HepG2 (cell line): ENCODE measurements around the gene TMCO4. TPM values are rescaled to one million over a fixed set of nuclear protein-coding genes. Genes with fewer than 3 reads are reported as not detected.

ENCODE experiments used
- ATAC-seq: fragments of 200-7000 bp; cut with Tn5 transposase; 3 replicates; pipeline ENCODE4 v1.9.1; 2020; ENCODE audit warnings: mild to moderate bottlenecking, moderate library complexity
- BruUV-seq: library from RNA; stranded (reverse); fragments of 400-500 nt; replicated peaks from 2 replicates; lab custom pipeline; 2021; lab: Mats Ljungman, UMichigan
- CTCF ChIA-PET: fragments of 300-600 bp; formaldehyde crosslinking; extraction: SDS; loops from one replicate; lab custom pipeline; 2021; ENCODE audit warnings: low total read pairs, inconsistent platforms, low intra/inter-chr PET ratio; lab: Yijun Ruan, JAX
- POLR2A ChIA-PET: fragments of 350-600 bp; sonication (Branson Sonifier 250); formaldehyde crosslinking; loops from one replicate; lab custom pipeline; 2020; ENCODE audit warnings: antibody characterized with exemption, inconsistent platforms; lab: Yijun Ruan, JAX
- DNase-seq: peaks from one replicate; pipeline ENCODE4 v3.0.0-alpha.2; 2015; ENCODE audit warnings: low spot score
- FAIRE-seq: peaks from 3 replicates; lab custom pipeline; 2011; peaks lifted over from hg19 to GRCh38; lab: Jason Lieb, UNC
- H2AFZ ChIP-seq: one replicate; pipeline ENCODE4 v1.6.1; 2011; ENCODE audit warnings: low read length, inconsistent platforms
- H3K27ac ChIP-seq: fragments of 300-600 bp; 3 replicates; pipeline ENCODE4 v1.8.0; 2011; ENCODE audit warnings: mixed run types, mild to moderate bottlenecking, mixed read lengths, low read length, inconsistent platforms; ENCODE audit not compliant: insufficient read depth; ENCODE audit errors: extremely low read length
- H3K27me3 ChIP-seq, 2 experiments: fragments of 200-600 bp in 1 of 2; 2 replicates in 1 of 2; 3 replicates in 1 of 2; pipeline versions ENCODE4 v1.6.0 to v1.8.0; 2011; ENCODE audit warnings: low read length in 2 of 2, mild to moderate bottlenecking in 2 of 2, moderate library complexity in 2 of 2, inconsistent platforms in 1 of 2; ENCODE audit not compliant: insufficient read depth in 2 of 2, control insufficient read depth in 1 of 2
- H3K36me3 ChIP-seq, 2 experiments: fragments of 200-600 bp in 1 of 2; replicated peaks in 1 of 2; 2 replicates in 1 of 2; 3 replicates in 1 of 2; pipeline versions ENCODE4 v1.5.1 to v1.8.0; 2011; ENCODE audit warnings: low read length in 2 of 2, inconsistent platforms in 1 of 2; ENCODE audit not compliant: insufficient read depth in 2 of 2, control insufficient read depth in 1 of 2
- H3K4me1 ChIP-seq: 2 replicates; pipeline ENCODE4 v1.5.1; 2012; ENCODE audit warnings: low read length, inconsistent platforms; ENCODE audit not compliant: insufficient read depth
- H3K4me2 ChIP-seq: 2 replicates; pipeline ENCODE4 v1.6.0; 2011; ENCODE audit warnings: low read depth, low read length, inconsistent platforms
- H3K4me3 ChIP-seq, 3 experiments: fragments of 200-600 bp in 1 of 3; sonication (generic), shearing (Covaris generic) in 1 of 3; replicated peaks in 1 of 3; 2 replicates each; pipeline ENCODE4 v1.5.1; 2011 to 2016; ENCODE audit warnings: low read length in 3 of 3, inconsistent platforms in 2 of 3, low read depth in 2 of 3, mild to moderate bottlenecking in 2 of 3, control low read depth in 1 of 3, mixed read lengths in 1 of 3; ENCODE audit not compliant: insufficient read depth in 1 of 3
- H3K79me2 ChIP-seq: one replicate; pipeline ENCODE4 v1.6.1; 2011; ENCODE audit warnings: low read length, inconsistent platforms; ENCODE audit not compliant: insufficient read depth
- H3K9ac ChIP-seq: 2 replicates; pipeline ENCODE4 v1.6.0; 2011; ENCODE audit warnings: mild to moderate bottlenecking, low read depth, low read length, inconsistent platforms; ENCODE audit not compliant: insufficient read depth
- H3K9me3 ChIP-seq: 2 replicates; pipeline ENCODE4 v1.5.1; 2012; ENCODE audit warnings: mild to moderate bottlenecking, low read length
- H4K20me1 ChIP-seq: 2 replicates; pipeline ENCODE4 v1.6.0; 2011; ENCODE audit warnings: inconsistent platforms, mild to moderate bottlenecking, low read length, moderate library complexity; ENCODE audit not compliant: insufficient read depth
- NR2F6 ChIP-seq, 2 experiments: IDR thresholded peaks; 2 replicates each; pipeline ENCODE4 v1.6.1; 2016; ENCODE audit warnings: antibody characterized with exemption in 1 of 2, mild to moderate bottlenecking in 1 of 2
- SP4 ChIP-seq: sonication (generic); formaldehyde crosslinking; IDR thresholded peaks from 2 replicates; pipeline ENCODE4 v1.8.1; 2023; ENCODE audit warnings: mild to moderate bottlenecking, missing genetic modification reagents
- ZNF20 ChIP-seq: sonication (generic); formaldehyde crosslinking; IDR thresholded peaks from 2 replicates; pipeline ENCODE4 v1.4.0; 2020; ENCODE audit warnings: mild to moderate bottlenecking, moderate library complexity, missing genetic modification reagents
- ZNF24 ChIP-seq: fragments of 450-650 bp; IDR thresholded peaks from 2 replicates; pipeline ENCODE4 v1.6.1; 2017; ENCODE audit warnings: antibody characterized with exemption, mild to moderate bottlenecking
- WGBS: methylation state at CpG from one replicate; pipeline ENCODE4 v1.1.6; 2017; ENCODE audit warnings: low lambda C conversion rate; 5-methylcytosine and 5-hydroxymethylcytosine counted together
- in situ Hi-C: cut with HindIII; loops from 2 replicates; pipeline ENCODE4 v1.10.0; 2017; ENCODE audit warnings: low pct_unique_long_range_greater_than_20kb; ENCODE audit not compliant: extremely low pct_ligation_motif_present
- intact Hi-C: fragments of 100-400 bp; cut with micrococcal nuclease; formaldehyde crosslinking; loops from one replicate; pipeline ENCODE4 v1.10.0; 2022; ENCODE audit not compliant: unreplicated experiment
- polyA plus RNA-seq, 8 experiments: library from polyadenylated mRNA; depleted of rRNA in 3 of 8; stranded (reverse) in 7 of 8; unstranded in 1 of 8; fragments of >200 nt; fragmentation: Illumina TruSeq in 4 of 8; extraction: Trizol in 4 of 8; gene quantifications; 2 replicates each; pipeline versions ENCODE4 v1.2.1 to v1.2.3, GENCODE V29; 2011 to 2016; ENCODE audit warnings: low read depth in 4 of 8, missing spikeins in 1 of 8, mixed read lengths in 1 of 8; ENCODE audit not compliant: insufficient read depth in 1 of 8
- total RNA-seq, 5 experiments: library from RNA; depleted of rRNA; stranded (reverse); fragments of >200 nt; fragmentation: Illumina TruSeq; extraction: Trizol; gene quantifications; 2 replicates each; pipeline ENCODE4 v1.2.3, GENCODE V29; 2016; ENCODE audit warnings: low read depth in 1 of 5
- TF ChIP-seq, protein P1 (sequence below): sonication (generic); formaldehyde crosslinking; IDR thresholded peaks from 2 replicates; pipeline ENCODE4 v1.9.0; 2021; ENCODE audit warnings: missing genetic modification reagents, borderline replicate concordance
- TF ChIP-seq, protein P2 (sequence below): sonication (generic); formaldehyde crosslinking; IDR thresholded peaks from 2 replicates; pipeline ENCODE4 v1.4.0; 2020; ENCODE audit warnings: missing genetic modification reagents, borderline replicate concordance
- TF ChIP-seq, protein P3 (sequence below): sonication (generic); formaldehyde crosslinking; IDR thresholded peaks from 2 replicates; pipeline ENCODE4 v1.5.1; 2020; ENCODE audit warnings: mild to moderate bottlenecking, missing genetic modification reagents, moderate library complexity
- TF ChIP-seq, protein P4 (sequence below): sonication (generic); formaldehyde crosslinking; IDR thresholded peaks from 2 replicates; pipeline ENCODE4 v1.5.1; 2020; ENCODE audit warnings: missing genetic modification reagents, mild to moderate bottlenecking, borderline replicate concordance

Gene TMCO4
- total and polyA plus RNA-seq, 2 of the 13 experiments (the other 11 are each of a cell fraction or from before 2014, with no cell fraction given) = 2.1 to 4.1 TPM

DNA sequence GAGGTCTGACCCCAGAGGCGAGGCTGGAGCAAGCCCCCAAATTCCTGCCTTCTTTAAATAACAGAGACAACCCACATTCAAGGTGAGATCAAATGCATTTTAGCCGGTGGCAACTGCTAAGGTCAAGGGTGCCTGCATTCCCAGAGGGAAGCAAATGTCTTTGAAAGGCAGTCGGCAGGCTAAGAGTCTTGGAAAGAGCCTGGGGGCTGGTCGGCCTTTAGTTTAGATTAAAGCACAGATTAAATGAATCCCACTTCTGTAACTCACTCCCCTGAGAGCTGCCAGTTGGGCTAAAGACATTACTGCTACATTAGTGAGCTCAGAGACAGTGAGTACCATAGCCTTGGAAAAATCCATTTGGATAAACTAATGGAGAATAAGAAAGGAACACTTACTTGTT lies 75.8 kb downstream of the TMCO4 start:
- intact Hi-C loops (no loop called here), in situ Hi-C loops (no loop called here)
- FAIRE-seq (no peak), ATAC-seq (no peak), DNase-seq (no peak)
- Histone ChIP-seq H3K36me3 (no peaks in the 10 kb centered on the region), H4K20me1 (no peaks in the 10 kb centered on the region), H3K9me3 (no peaks in the 10 kb centered on the region), H3K4me1 (no peaks in the 10 kb centered on the region), H2AFZ (no peak overlapping the region), H3K9ac (no peak overlapping the region), H3K27ac (no peak overlapping the region), H3K4me2 (no peak overlapping the region), H3K79me2 (no peaks in the 10 kb centered on the region), H3K27me3 (no peaks in the 10 kb centered on the region), H3K4me3 (no peak overlapping the region)
- ChIA-PET CTCF (no interaction called here), POLR2A (no interaction called here)
- no TSS peak for BruUV-seq
- 81% methylated on average over 4 of the region's 4 CpGs for WGBS
- TF ChIP-seq ZNF20 (CRISPR knock-in tag) = no peak
- no peak for TF ChIP-seq NR2F6 (IDR thresholded peaks at IDR 0.05)
- TF ChIP-seq NR2F6 (CRISPR knock-in tag; IDR thresholded peaks at IDR 0.05) = no peak
- TF ChIP-seq, protein P1, sequence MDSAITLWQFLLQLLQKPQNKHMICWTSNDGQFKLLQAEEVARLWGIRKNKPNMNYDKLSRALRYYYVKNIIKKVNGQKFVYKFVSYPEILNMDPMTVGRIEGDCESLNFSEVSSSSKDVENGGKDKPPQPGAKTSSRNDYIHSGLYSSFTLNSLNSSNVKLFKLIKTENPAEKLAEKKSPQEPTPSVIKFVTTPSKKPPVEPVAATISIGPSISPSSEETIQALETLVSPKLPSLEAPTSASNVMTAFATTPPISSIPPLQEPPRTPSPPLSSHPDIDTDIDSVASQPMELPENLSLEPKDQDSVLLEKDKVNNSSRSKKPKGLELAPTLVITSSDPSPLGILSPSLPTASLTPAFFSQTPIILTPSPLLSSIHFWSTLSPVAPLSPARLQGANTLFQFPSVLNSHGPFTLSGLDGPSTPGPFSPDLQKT = no peak
- TF ChIP-seq, protein P2, sequence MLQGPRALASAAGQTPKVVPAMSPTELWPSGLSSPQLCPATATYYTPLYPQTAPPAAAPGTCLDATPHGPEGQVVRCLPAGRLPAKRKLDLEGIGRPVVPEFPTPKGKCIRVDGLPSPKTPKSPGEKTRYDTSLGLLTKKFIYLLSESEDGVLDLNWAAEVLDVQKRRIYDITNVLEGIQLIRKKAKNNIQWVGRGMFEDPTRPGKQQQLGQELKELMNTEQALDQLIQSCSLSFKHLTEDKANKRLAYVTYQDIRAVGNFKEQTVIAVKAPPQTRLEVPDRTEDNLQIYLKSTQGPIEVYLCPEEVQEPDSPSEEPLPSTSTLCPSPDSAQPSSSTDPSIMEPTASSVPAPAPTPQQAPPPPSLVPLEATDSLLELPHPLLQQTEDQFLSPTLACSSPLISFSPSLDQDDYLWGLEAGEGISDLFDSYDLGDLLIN (CRISPR knock-in tag) = no peak
- TF ChIP-seq ZNF24 = no peak
- TF ChIP-seq, protein P3, sequence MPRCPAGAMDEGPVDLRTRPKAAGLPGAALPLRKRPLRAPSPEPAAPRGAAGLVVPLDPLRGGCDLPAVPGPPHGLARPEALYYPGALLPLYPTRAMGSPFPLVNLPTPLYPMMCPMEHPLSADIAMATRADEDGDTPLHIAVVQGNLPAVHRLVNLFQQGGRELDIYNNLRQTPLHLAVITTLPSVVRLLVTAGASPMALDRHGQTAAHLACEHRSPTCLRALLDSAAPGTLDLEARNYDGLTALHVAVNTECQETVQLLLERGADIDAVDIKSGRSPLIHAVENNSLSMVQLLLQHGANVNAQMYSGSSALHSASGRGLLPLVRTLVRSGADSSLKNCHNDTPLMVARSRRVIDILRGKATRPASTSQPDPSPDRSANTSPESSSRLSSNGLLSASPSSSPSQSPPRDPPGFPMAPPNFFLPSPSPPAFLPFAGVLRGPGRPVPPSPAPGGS (CRISPR knock-in tag) = no peak
- TF ChIP-seq, protein P4, sequence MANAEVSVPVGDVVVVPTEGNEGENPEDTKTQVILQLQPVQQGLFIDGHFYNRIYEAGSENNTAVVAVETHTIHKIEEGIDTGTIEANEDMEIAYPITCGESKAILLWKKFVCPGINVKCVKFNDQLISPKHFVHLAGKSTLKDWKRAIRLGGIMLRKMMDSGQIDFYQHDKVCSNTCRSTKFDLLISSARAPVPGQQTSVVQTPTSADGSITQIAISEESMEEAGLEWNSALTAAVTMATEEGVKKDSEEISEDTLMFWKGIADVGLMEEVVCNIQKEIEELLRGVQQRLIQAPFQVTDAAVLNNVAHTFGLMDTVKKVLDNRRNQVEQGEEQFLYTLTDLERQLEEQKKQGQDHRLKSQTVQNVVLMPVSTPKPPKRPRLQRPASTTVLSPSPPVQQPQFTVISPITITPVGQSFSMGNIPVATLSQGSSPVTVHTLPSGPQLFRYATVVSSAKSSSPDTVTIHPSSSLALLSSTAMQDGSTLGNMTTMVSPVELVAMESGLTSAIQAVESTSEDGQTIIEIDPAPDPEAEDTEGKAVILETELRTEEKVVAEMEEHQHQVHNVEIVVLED = no peak
- TF ChIP-seq SP4 (CRISPR knock-in tag) = no peak
